Spinal cord (tissue), 10 donors: ENCODE results near the gene HUNK. TPM values are rescaled to one million over a fixed set of nuclear protein-coding genes. Genes with fewer than 3 reads are reported as not detected.

Experiments
- DNase-seq, 6 donors: peaks; one replicate each; pipeline versions ENCODE4 v3.0.0 to v3.0.0-alpha.2; 2013 to 2015; ENCODE audit warnings: low spot score in 6 of 6, low read depth in 4 of 6
- H3K27ac ChIP-seq: one replicate; pipeline ENCODE4 v1.5.1; 2013; ENCODE audit warnings: low read depth, low read length, control low read depth
- H3K27me3 ChIP-seq: one replicate; pipeline ENCODE4 v1.6.1; 2013; ENCODE audit warnings: low read length; ENCODE audit not compliant: control insufficient read depth, insufficient read depth
- H3K36me3 ChIP-seq: one replicate; pipeline ENCODE4 v1.6.1; 2013; ENCODE audit warnings: low read length; ENCODE audit not compliant: control insufficient read depth, insufficient read depth
- H3K4me1 ChIP-seq: one replicate; pipeline ENCODE4 v1.6.1; 2013; ENCODE audit warnings: low read length; ENCODE audit not compliant: control insufficient read depth, insufficient read depth
- H3K4me3 ChIP-seq: one replicate; pipeline ENCODE4 v1.5.1; 2013; ENCODE audit warnings: low read depth, low read length, control low read depth
- H3K9me3 ChIP-seq: one replicate; pipeline ENCODE4 v1.6.1; 2013; ENCODE audit warnings: low read length; ENCODE audit not compliant: control insufficient read depth, insufficient read depth
- WGBS: methylation state at CpG from one replicate; pipeline ENCODE4 v1.1.5; 2013; ENCODE audit warnings: missing lambda C conversion rate; ENCODE audit not compliant: insufficient coverage; 5-methylcytosine and 5-hydroxymethylcytosine counted together
- polyA plus RNA-seq, 2 donors: library from polyadenylated mRNA; unstranded; fragments of 120-200 nt; gene quantifications; one replicate each; pipeline ENCODE4 v1.2.1, GENCODE V29; 2013; ENCODE audit not compliant: insufficient read length in 2 of 2
- total RNA-seq, 2 donors: library from RNA; depleted of rRNA in 1 of 2; stranded (reverse); fragments of 120-200 nt in 1 of 2; fragments of >200 nt in 1 of 2; gene quantifications; one replicate each; pipeline versions ENCODE4 v1.2.3 to v1.2.4, GENCODE V29; 2013 to 2014
- donor health status: healthy.

Gene HUNK
- total and polyA plus RNA-seq, 4 donors: 3.0 to 8.2 (median 6.3) TPM

GRCh38 chr21:31901315-31901714 is 28.5 kb downstream of the HUNK start:
- Histone ChIP-seq H3K36me3 (no peaks in the 10 kb centered on the region), H3K27ac (no peak overlapping the region), H3K9me3 (peaks cover 1% of the 10 kb centered on the region), H3K27me3 (no peaks in the 10 kb centered on the region), H3K4me1 (peaks cover 10% of the 10 kb centered on the region), H3K4me3 (no peak overlapping the region)
- no peak for DNase-seq
- WGBS: 100% methylated on average over 2 of the region's 2 CpGs

GRCh38 chr21:31902438-31902837 is 29.6 kb downstream of the HUNK start:
- Histone ChIP-seq H3K27ac (no peak overlapping the region), H3K36me3 (no peaks in the 10 kb centered on the region), H3K9me3 (peaks cover 1% of the 10 kb centered on the region), H3K4me1 (peaks cover 12% of the 10 kb centered on the region), H3K27me3 (no peaks in the 10 kb centered on the region), H3K4me3 (no peak overlapping the region)
- no peak for DNase-seq
- WGBS: 80% methylated on average over 1 of the region's 6 CpGs

DNA sequence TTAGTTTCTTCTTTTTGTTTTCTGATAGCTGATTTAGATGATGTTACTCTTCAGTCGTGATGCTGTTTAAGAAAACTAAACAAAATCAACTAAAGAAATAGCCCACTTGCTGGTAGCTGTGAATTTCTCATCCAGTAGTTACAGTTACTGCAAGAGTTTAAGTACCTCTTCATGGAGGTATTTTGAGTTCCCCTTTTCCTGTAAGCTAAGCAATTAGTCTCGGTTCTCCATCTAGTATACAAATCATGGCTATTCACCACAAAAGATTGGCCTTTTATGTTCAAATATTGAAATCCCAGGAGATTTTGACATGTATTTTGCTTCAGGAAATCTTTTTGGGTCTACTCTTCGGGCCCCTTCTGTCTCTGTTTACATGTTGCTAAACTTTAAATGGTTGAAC is 31.1 kb downstream of the HUNK start:
- Histone ChIP-seq H3K4me3 (no peak overlapping the region), H3K27me3 (no peaks in the 10 kb centered on the region), H3K27ac (no peak overlapping the region), H3K4me1 (peaks cover 18% of the 10 kb centered on the region), H3K36me3 (no peaks in the 10 kb centered on the region), H3K9me3 (peaks cover 1% of the 10 kb centered on the region)
- no CpG with 5 or more reads among the region's 3 CpGs for WGBS
- DNase-seq: no peak

GRCh38 chr21:31905503-31906451 is 33.0 kb downstream of the HUNK start:
- Histone ChIP-seq H3K36me3 (no peaks in the 10 kb centered on the region), H3K27me3 (no peaks in the 10 kb centered on the region), H3K4me3 (no peak overlapping the region), H3K27ac (peak overlapping the region; percentile 67), H3K4me1 (peaks cover 30% of the 10 kb centered on the region), H3K9me3 (peaks cover 1% of the 10 kb centered on the region)
- 33% methylated on average over 3 of the region's 13 CpGs for WGBS
- peak in 2 of 6 donors; percentile 55 to 88 for DNase-seq

- Histone ChIP-seq H3K9me3 (no peaks in the 10 kb centered on the region), H3K27ac (no peak overlapping the region), H3K36me3 (no peaks in the 10 kb centered on the region), H3K27me3 (no peaks in the 10 kb centered on the region), H3K4me3 (no peak overlapping the region), H3K4me1 (peaks cover 26% of the 10 kb centered on the region)
- DNase-seq: peak in 1 of 6 donors; percentile 7
- WGBS: 43% methylated on average over 20 of the region's 20 CpGs
Measured at GRCh38 chr21:31908106-31909031, 35.5 kb downstream of the HUNK start.

GRCh38 chr21:31909153-31910073 is 36.6 kb downstream of the HUNK start:
- Histone ChIP-seq H3K27ac (no peak overlapping the region), H3K4me3 (no peak overlapping the region), H3K36me3 (no peaks in the 10 kb centered on the region), H3K4me1 (peaks cover 30% of the 10 kb centered on the region), H3K27me3 (no peaks in the 10 kb centered on the region), H3K9me3 (no peaks in the 10 kb centered on the region)
- DNase-seq: peak in 2 of 6 donors; percentile 56 to 76
- WGBS: 9% methylated on average over 12 of the region's 18 CpGs

- Histone ChIP-seq H3K36me3 (no peaks in the 10 kb centered on the region), H3K27me3 (no peaks in the 10 kb centered on the region), H3K4me3 (no peak overlapping the region), H3K27ac (no peak overlapping the region), H3K4me1 (peaks cover 30% of the 10 kb centered on the region), H3K9me3 (no peaks in the 10 kb centered on the region)
- WGBS: 85% methylated on average over 2 of the region's 2 CpGs
- peak in 2 of 6 donors; percentile 6 to 23 for DNase-seq
Measured at GRCh38 chr21:31910074-31910470, 37.3 kb downstream of the HUNK start.

GRCh38 chr21:31911138-31911907 is 38.5 kb downstream of the HUNK start:
- Histone ChIP-seq H3K36me3 (no peaks in the 10 kb centered on the region), H3K4me1 (peaks cover 24% of the 10 kb centered on the region), H3K4me3 (no peak overlapping the region), H3K9me3 (no peaks in the 10 kb centered on the region), H3K27ac (no peak overlapping the region), H3K27me3 (no peaks in the 10 kb centered on the region)
- WGBS: 91% methylated on average over 13 of the region's 17 CpGs
- DNase-seq: no peak
